HEK293 (cell line): ENCODE measurements around the gene CDC27.

Experiments
- CTCF ChIA-PET: fragments of 350-600 bp; formaldehyde crosslinking; extraction: SDS; loops from one replicate; lab custom pipeline; 2021; ENCODE audit warnings: antibody characterized with exemption; lab: Yijun Ruan, JAX
- POLR2A ChIA-PET: fragments of 300-600 bp; formaldehyde crosslinking; extraction: SDS; loops from one replicate; lab custom pipeline; 2020; ENCODE audit warnings: antibody characterized with exemption, inconsistent platforms; lab: Yijun Ruan, JAX
- H3K27ac ChIP-seq: fragments of 200-500 bp; sonication (Bioruptor generic); 2 replicates; pipeline ENCODE4 v1.5.1; 2014; ENCODE audit warnings: low read depth, low read length, control low read depth, inconsistent platforms; ENCODE audit errors: extremely low read depth
- H3K36me3 ChIP-seq, 2 experiments: fragments of 200-500 bp in 1 of 2; sonication (Bioruptor generic) in 1 of 2; 1 replicate in 1 of 2; 2 replicates in 1 of 2; pipeline ENCODE4 v1.5.1; 2014 to 2017; ENCODE audit warnings: inconsistent platforms in 2 of 2, low read length in 2 of 2; ENCODE audit not compliant: control insufficient read depth in 2 of 2, insufficient read depth in 1 of 2
- H3K4me1 ChIP-seq: fragments of 200-500 bp; sonication (Bioruptor generic); 2 replicates; pipeline ENCODE4 v1.5.1; 2014; ENCODE audit warnings: mild to moderate bottlenecking, low read length, inconsistent platforms; ENCODE audit not compliant: control insufficient read depth, insufficient read depth
- H3K4me3 ChIP-seq: 2 replicates; pipeline ENCODE4 v1.5.1; 2011; ENCODE audit warnings: low read depth, mild to moderate bottlenecking, control low read depth, low read length, moderate library complexity
- H3K9me3 ChIP-seq: fragments of 200-500 bp; sonication (Bioruptor generic); 2 replicates; pipeline ENCODE4 v1.5.1; 2014; ENCODE audit warnings: low read depth, low read length, inconsistent platforms; ENCODE audit not compliant: control insufficient read depth, insufficient read depth
- HOXC10 ChIP-seq: sonication (generic); formaldehyde crosslinking; IDR thresholded peaks from 2 replicates; pipeline ENCODE4 v1.8.1; 2023; ENCODE audit warnings: mild to moderate bottlenecking, missing genetic modification reagents
- IKZF3 ChIP-seq: fragments of 450-650 bp; IDR thresholded peaks from 2 replicates; pipeline ENCODE4 v1.5.0; 2018; ENCODE audit warnings: missing biosample characterization, mild to moderate bottlenecking, missing genetic modification characterization, moderate library complexity
- MZF1 ChIP-seq: fragments of 450-650 bp; formaldehyde crosslinking; IDR thresholded peaks from 2 replicates; pipeline ENCODE4 v1.5.1; 2017; ENCODE audit warnings: missing biosample characterization, missing genetic modification characterization, borderline replicate concordance
- ZBTB17 ChIP-seq: fragments of 450-650 bp; formaldehyde crosslinking; IDR thresholded peaks from 2 replicates; pipeline ENCODE4 v1.5.1; 2016; ENCODE audit warnings: missing biosample characterization, missing genetic modification characterization
- ZBTB8A ChIP-seq: fragments of 450-650 bp; formaldehyde crosslinking; IDR thresholded peaks from 2 replicates; pipeline ENCODE4 v1.5.1; 2016; ENCODE audit warnings: missing biosample characterization, missing genetic modification characterization
- ZFP69B ChIP-seq: fragments of 450-650 bp; formaldehyde crosslinking; IDR thresholded peaks from 2 replicates; pipeline ENCODE4 v1.5.1; 2016; ENCODE audit warnings: missing biosample characterization, missing genetic modification characterization
- ZNF174 ChIP-seq: fragments of 450-650 bp; formaldehyde crosslinking; IDR thresholded peaks from 2 replicates; pipeline ENCODE4 v1.5.0; 2017; ENCODE audit warnings: missing biosample characterization, mild to moderate bottlenecking, missing genetic modification characterization
- ZNF19 ChIP-seq: fragments of 450-650 bp; formaldehyde crosslinking; IDR thresholded peaks from 2 replicates; pipeline ENCODE4; 2016; ENCODE audit warnings: missing biosample characterization, missing genetic modification characterization, low read depth
- ZNF311 ChIP-seq: fragments of 450-650 bp; formaldehyde crosslinking; IDR thresholded peaks from 2 replicates; pipeline ENCODE4 v1.5.1; 2017; ENCODE audit warnings: missing biosample characterization, missing genetic modification characterization, borderline replicate concordance
- ZNF37A ChIP-seq: fragments of 450-650 bp; IDR thresholded peaks from 2 replicates; pipeline ENCODE4 v1.5.1; 2018; ENCODE audit warnings: missing biosample characterization, missing genetic modification characterization
- ZNF394 ChIP-seq: fragments of 450-650 bp; formaldehyde crosslinking; IDR thresholded peaks from 2 replicates; pipeline ENCODE4 v1.5.1; 2016; ENCODE audit warnings: missing biosample characterization, missing genetic modification characterization, mild to moderate bottlenecking, moderate library complexity, borderline replicate concordance
- ZNF423 ChIP-seq: fragments of 450-650 bp; formaldehyde crosslinking; IDR thresholded peaks from 2 replicates; pipeline ENCODE4 v1.5.1; 2016; ENCODE audit warnings: missing biosample characterization, missing genetic modification characterization
- ZNF426 ChIP-seq: fragments of 450-650 bp; formaldehyde crosslinking; IDR thresholded peaks from 2 replicates; pipeline ENCODE4 v1.5.1; 2017; ENCODE audit warnings: missing biosample characterization, missing genetic modification characterization, mild to moderate bottlenecking, inconsistent platforms, moderate library complexity
- ZNF473 ChIP-seq: fragments of 450-650 bp; formaldehyde crosslinking; IDR thresholded peaks from 2 replicates; pipeline ENCODE4 v1.5.1; 2017; ENCODE audit warnings: missing biosample characterization, missing genetic modification characterization
- ZNF629 ChIP-seq: fragments of 450-650 bp; formaldehyde crosslinking; IDR thresholded peaks from 2 replicates; pipeline ENCODE4 v1.5.1; 2017; ENCODE audit warnings: missing biosample characterization, missing genetic modification characterization
- ZNF677 ChIP-seq: fragments of 450-650 bp; IDR thresholded peaks from 2 replicates; pipeline ENCODE4 v1.5.0; 2018; ENCODE audit warnings: missing biosample characterization, mild to moderate bottlenecking, missing genetic modification characterization, moderate library complexity
- ZNF747 ChIP-seq: fragments of 450-650 bp; formaldehyde crosslinking; IDR thresholded peaks from 2 replicates; pipeline ENCODE4 v1.5.1; 2016; ENCODE audit warnings: missing biosample characterization, missing genetic modification characterization
- ZNF777 ChIP-seq: fragments of 450-650 bp; formaldehyde crosslinking; IDR thresholded peaks from 2 replicates; pipeline ENCODE4 v1.5.1; 2017; ENCODE audit warnings: missing biosample characterization, missing genetic modification characterization, borderline replicate concordance
- TF ChIP-seq, protein P1 (sequence below): fragments of 450-650 bp; formaldehyde crosslinking; IDR thresholded peaks from 2 replicates; pipeline ENCODE4 v1.5.1; 2016; ENCODE audit warnings: missing biosample characterization, missing genetic modification characterization, low read depth
- TF ChIP-seq, protein P2 (sequence below): fragments of 450-650 bp; formaldehyde crosslinking; IDR thresholded peaks from 2 replicates; pipeline ENCODE4 v1.5.1; 2016; ENCODE audit warnings: missing biosample characterization, missing genetic modification characterization
- TF ChIP-seq, protein P3 (sequence below): fragments of 450-650 bp; formaldehyde crosslinking; IDR thresholded peaks from 2 replicates; pipeline ENCODE4 v1.5.1; 2016; ENCODE audit warnings: missing biosample characterization, missing genetic modification characterization
- TF ChIP-seq, protein P4 (sequence below): fragments of 450-650 bp; formaldehyde crosslinking; IDR thresholded peaks from 2 replicates; pipeline ENCODE4 v1.5.1; 2017; ENCODE audit warnings: missing biosample characterization, missing genetic modification characterization

CDC27 gene

DNA sequence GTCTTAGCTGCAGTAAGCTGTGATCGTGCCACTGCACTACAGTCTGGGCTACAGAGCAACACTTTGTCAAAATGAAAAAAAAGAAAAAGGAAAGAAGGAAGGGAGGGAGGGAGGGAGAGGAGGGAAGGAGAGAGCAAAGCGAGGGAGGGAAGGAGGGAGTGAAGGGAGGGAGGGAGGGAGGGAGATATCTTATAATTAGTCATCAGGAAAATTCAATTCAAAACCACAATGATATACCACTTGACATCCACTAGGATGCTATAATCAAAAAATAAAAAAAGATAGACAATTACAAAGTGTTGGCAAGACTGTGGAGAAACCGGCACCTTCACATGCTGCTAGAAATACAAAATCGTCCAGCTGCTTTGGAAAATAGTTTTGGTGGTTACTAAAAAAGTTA lies 93.8 kb downstream of the CDC27 start:
- Histone ChIP-seq H3K4me3 (no peak overlapping the region), H3K9me3 (no peaks in the 10 kb centered on the region), H3K36me3 (peaks cover 14 to 17% of the 10 kb centered on the region in 2 experiments; a peak in 2 of 3 replicates), H3K27ac (no peak overlapping the region), H3K4me1 (no peaks in the 10 kb centered on the region)
- POLR2A ChIA-PET: no interaction called here
- TF ChIP-seq, protein P1, sequence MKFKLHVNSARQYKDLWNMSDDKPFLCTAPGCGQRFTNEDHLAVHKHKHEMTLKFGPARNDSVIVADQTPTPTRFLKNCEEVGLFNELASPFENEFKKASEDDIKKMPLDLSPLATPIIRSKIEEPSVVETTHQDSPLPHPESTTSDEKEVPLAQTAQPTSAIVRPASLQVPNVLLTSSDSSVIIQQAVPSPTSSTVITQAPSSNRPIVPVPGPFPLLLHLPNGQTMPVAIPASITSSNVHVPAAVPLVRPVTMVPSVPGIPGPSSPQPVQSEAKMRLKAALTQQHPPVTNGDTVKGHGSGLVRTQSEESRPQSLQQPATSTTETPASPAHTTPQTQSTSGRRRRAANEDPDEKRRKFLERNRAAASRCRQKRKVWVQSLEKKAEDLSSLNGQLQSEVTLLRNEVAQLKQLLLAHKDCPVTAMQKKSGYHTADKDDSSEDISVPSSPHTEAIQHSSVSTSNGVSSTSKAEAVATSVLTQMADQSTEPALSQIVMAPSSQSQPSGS (tag by site-specific recombination): no peak
- TF ChIP-seq IKZF3 (no peak), ZNF394 (tag by site-specific recombination) (no peak), ZNF777 (tag by site-specific recombination) (no peak), ZNF311 (tag by site-specific recombination) (no peak)
- TF ChIP-seq, protein P2, sequence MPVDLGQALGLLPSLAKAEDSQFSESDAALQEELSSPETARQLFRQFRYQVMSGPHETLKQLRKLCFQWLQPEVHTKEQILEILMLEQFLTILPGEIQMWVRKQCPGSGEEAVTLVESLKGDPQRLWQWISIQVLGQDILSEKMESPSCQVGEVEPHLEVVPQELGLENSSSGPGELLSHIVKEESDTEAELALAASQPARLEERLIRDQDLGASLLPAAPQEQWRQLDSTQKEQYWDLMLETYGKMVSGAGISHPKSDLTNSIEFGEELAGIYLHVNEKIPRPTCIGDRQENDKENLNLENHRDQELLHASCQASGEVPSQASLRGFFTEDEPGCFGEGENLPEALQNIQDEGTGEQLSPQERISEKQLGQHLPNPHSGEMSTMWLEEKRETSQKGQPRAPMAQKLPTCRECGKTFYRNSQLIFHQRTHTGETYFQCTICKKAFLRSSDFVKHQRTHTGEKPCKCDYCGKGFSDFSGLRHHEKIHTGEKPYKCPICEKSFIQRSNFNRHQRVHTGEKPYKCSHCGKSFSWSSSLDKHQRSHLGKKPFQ (tag by site-specific recombination): no peak
- TF ChIP-seq, protein P3, sequence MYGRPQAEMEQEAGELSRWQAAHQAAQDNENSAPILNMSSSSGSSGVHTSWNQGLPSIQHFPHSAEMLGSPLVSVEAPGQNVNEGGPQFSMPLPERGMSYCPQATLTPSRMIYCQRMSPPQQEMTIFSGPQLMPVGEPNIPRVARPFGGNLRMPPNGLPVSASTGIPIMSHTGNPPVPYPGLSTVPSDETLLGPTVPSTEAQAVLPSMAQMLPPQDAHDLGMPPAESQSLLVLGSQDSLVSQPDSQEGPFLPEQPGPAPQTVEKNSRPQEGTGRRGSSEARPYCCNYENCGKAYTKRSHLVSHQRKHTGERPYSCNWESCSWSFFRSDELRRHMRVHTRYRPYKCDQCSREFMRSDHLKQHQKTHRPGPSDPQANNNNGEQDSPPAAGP (tag by site-specific recombination): no peak
- CTCF ChIA-PET: no interaction called here

DNA sequence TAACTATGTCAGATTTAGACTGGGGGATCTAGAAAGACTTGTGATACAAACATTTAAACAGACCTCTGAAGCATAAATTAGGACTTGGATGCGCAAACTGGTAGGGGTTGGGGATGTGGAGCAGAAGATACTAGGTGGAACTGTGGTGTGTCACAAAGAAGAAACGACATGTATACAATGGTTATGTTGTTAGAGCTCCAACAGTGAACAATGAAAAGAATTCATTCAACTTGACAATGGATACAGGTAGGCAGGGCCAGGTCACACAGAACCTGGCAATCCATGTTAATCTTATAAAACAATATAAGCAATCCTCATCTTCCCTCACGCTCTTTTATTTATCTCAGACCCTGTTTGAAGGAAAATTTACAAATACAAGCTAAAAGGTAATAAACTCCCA lies 102.0 kb downstream of the CDC27 start:
- ChIA-PET POLR2A (no interaction called here), CTCF (no interaction called here)

DNA sequence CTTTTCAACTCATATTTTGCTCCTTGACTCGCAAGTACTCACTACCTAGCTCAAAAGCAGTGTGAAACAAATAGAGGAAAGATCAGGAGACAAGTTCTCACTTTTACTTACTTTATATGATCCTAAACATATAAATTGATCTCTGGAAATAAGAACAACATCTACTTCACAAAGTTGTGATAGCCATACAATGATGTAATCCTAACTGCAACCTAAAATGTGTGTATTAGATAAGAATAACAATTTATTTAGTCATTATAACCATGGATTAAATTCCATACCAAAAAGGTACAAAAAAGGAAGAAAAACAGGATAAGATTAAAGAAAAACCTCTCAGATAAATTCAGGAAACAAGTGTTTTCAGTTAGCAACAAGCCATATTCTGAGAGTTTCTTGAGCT lies 103.4 kb downstream of the CDC27 start:
- no peak for TF ChIP-seq ZBTB8A
- TF ChIP-seq, protein P1 (tag by site-specific recombination): 0 out of 2 replicates have a peak, but pooled peaks have one; percentile 65
- TF ChIP-seq, all 188 proteins: peak for 1
- POLR2A ChIA-PET: interaction anchor here (0.6 kb wide), 1 partner anchor 46 kb away, joined by 6 read pairs; no protein-coding TSS in a partner anchor

More for the DNA sequence above, 102.0 kb downstream of the CDC27 start:
- H3K9me3 ChIP-seq: no peaks in the 10 kb centered on the region
- peaks cover 0 to 3% of the 10 kb centered on the region in 2 experiments; a peak in 1 of 3 replicates for H3K36me3 ChIP-seq
- no peak overlapping the region for H3K27ac ChIP-seq
- TF ChIP-seq ZNF629 (tag by site-specific recombination) (no peak), ZBTB17 (tag by site-specific recombination) (no peak), ZNF174 (tag by site-specific recombination) (no peak), ZNF747 (tag by site-specific recombination) (no peak), ZNF473 (tag by site-specific recombination) (no peak), ZNF37A (tag by site-specific recombination) (no peak), ZNF19 (tag by site-specific recombination) (no peak), HOXC10 (CRISPR knock-in tag) (no peak), ZNF426 (tag by site-specific recombination) (no peak), ZFP69B (tag by site-specific recombination) (no peak), MZF1 (no peak), ZNF677 (tag by site-specific recombination) (no peak), ZNF423 (tag by site-specific recombination) (no peak)
- TF ChIP-seq, protein P4, sequence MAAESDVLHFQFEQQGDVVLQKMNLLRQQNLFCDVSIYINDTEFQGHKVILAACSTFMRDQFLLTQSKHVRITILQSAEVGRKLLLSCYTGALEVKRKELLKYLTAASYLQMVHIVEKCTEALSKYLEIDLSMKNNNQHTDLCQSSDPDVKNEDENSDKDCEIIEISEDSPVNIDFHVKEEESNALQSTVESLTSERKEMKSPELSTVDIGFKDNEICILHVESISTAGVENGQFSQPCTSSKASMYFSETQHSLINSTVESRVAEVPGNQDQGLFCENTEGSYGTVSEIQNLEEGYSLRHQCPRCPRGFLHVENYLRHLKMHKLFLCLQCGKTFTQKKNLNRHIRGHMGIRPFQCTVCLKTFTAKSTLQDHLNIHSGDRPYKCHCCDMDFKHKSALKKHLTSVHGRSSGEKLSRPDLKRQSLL (tag by site-specific recombination): no peak
- TF ChIP-seq, protein P1 (tag by site-specific recombination): no peak
- no peak overlapping the region for H3K4me3 ChIP-seq
- H3K4me1 ChIP-seq: peaks cover 18% of the 10 kb centered on the region

More for the DNA sequence above, 103.4 kb downstream of the CDC27 start:
- no peaks in the 10 kb centered on the region for H3K9me3 ChIP-seq
- H3K36me3 ChIP-seq: peaks cover 0 to 3% of the 10 kb centered on the region in 2 experiments; a peak in 1 of 3 replicates
- CTCF ChIA-PET: no interaction called here
- no peak overlapping the region for H3K27ac ChIP-seq
- peaks cover 18% of the 10 kb centered on the region for H3K4me1 ChIP-seq
- no peak overlapping the region for H3K4me3 ChIP-seq
